ENCODE measurements around the gene ACTR2. TPM values are rescaled to one million over a fixed set of nuclear protein-coding genes. Genes with fewer than 3 reads are reported as not detected.

ACTR2 gene
- total and polyA plus RNA-seq, 8 donors, result 19.8 to 115 (median 58.9) TPM

DNA sequence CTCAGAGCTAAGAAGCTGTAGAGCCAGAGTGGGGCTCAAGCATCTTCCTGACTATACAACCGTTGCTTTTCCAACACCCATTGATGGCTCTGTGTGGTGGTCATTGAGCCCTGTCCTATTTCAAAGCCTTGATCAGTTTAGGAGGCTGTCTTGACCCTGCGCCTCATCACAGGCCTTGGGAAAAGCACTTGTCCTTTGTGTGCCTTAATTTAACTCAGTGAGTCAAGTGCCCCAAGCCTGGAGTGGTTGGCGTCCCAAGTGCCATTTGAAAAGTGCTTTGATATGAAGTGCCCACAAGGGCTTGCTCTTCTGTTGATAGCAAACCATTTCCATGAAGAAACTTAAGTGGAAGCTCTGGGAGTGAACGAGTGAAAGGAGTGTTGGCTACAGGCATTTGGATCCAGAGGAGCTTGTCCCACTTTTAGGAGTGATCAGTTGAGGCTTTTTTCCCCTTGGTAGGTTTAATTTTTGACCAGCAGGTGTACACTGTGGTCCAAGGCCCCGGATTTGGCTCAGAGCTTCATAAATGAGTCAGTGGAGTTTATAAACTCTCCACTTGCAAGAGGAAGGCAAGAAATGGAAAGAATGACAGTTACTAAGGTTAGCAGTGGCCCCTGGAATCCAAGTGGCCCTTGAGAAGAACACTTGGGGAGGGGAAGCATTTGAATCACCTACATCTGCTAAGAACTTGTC, 50.3 kb downstream of the ACTR2 start:
- Histone ChIP-seq H3K4me1 (no peaks in the 10 kb centered on the region), H3K9me3 (no peaks in the 10 kb centered on the region), H3K4me3 (no peak overlapping the region), H3K36me3 (peaks cover 0 to 3% (median 0%) of the 10 kb centered on the region in 3 donors), H3K27me3 (no peaks in the 10 kb centered on the region), H3K27ac (no peak overlapping the region)
- ATAC-seq, result peak in 2 of 4 donors; percentile 13 to 32
- intact Hi-C loops (cut with DNase I), result no loop called here
- no peak for TF ChIP-seq CTCF (IDR thresholded peaks at IDR 0.05)
- DNase-seq, result no peak
- no peak for FAIRE-seq
- WGBS, 2 donors, result 73 to 77% methylated on average over 5 of the region's 5 CpGs

DNA sequence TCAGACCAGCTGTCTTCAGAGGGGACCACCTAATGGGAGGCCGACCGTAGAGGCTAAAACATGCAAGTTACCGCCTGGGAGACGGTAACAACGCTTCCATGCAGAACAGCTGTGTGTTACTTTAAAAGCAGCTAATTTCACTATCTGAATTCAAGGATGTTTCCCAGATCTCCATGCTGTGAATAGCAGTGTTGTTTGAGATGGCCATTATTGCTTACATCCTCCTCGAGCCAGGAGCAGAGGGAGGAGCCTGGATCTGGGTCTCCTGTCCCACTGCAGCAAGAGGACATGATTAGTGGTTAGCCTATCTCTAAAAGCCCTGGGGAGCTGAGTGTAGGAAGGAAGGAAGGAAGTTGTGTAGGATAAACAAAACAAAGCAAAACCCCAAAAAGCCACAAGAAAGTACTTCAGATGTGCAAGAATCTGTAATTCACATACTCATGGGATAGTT, 50.9 kb downstream of the ACTR2 start:
- WGBS, 2 donors, result 64 to 66% methylated on average over 6 of the region's 6 CpGs
- peaks cover 0 to under 1% (median 0%) of the 10 kb centered on the region in 3 donors for H3K36me3 ChIP-seq
- no peaks in the 10 kb centered on the region for H3K9me3 ChIP-seq
- intact Hi-C loops (cut with DNase I), result no loop called here
- TF ChIP-seq CTCF (IDR thresholded peaks at IDR 0.05), result no peak
- FAIRE-seq (no peak), ATAC-seq (peak in 1 of 4 donors; percentile 26), DNase-seq (no peak)
- no peaks in the 10 kb centered on the region for H3K4me1 ChIP-seq
- H3K27me3 ChIP-seq, result no peaks in the 10 kb centered on the region
- H3K4me3 ChIP-seq, result no peak overlapping the region
- H3K27ac ChIP-seq, result no peak overlapping the region

- Histone ChIP-seq H3K27ac (no peak overlapping the region), H3K27me3 (no peaks in the 10 kb centered on the region), H3K4me1 (no peaks in the 10 kb centered on the region), H3K4me3 (no peak overlapping the region), H3K9me3 (no peaks in the 10 kb centered on the region), H3K36me3 (no peaks in the 10 kb centered on the region)
- DNase-seq, result no peak
- ATAC-seq, result no peak
- WGBS, 2 donors, result 90 to 91% methylated on average over 6 of the region's 6 CpGs
- intact Hi-C loops (cut with DNase I), result no loop called here
- no peak for TF ChIP-seq CTCF (IDR thresholded peaks at IDR 0.05)
- FAIRE-seq, result no peak
Measured at GRCh38 chr2:65279756-65280155, 52.1 kb downstream of the ACTR2 start.

- no peaks in the 10 kb centered on the region for H3K9me3 ChIP-seq
- DNase-seq (peak in 1 of 6 donors; percentile 23), FAIRE-seq (no peak), ATAC-seq (peak in 3 of 4 donors; percentile 38 to 67 (median 62))
- no peaks in the 10 kb centered on the region for H3K4me1 ChIP-seq
- TF ChIP-seq CTCF (IDR thresholded peaks at IDR 0.05), result no peak
- H3K36me3 ChIP-seq, result no peaks in the 10 kb centered on the region
- no peaks in the 10 kb centered on the region for H3K27me3 ChIP-seq
- intact Hi-C loops (cut with DNase I), result no loop called here
- H3K4me3 ChIP-seq, result no peak overlapping the region
- H3K27ac ChIP-seq, result no peak overlapping the region
- 45 to 47% methylated on average over 4 of the region's 4 CpGs for WGBS, 2 donors
Measured at GRCh38 chr2:65281627-65282351, 54.2 kb downstream of the ACTR2 start.
